Measurements from ENCODE around the gene STX1A. TPM values are rescaled to one million over a fixed set of nuclear protein-coding genes. Genes with fewer than 3 reads are reported as not detected.

The STX1A gene
- total RNA-seq: 10 to 100 TPM in 1 of 3 donors, 1 to 10 TPM in 2; 5.2 to 23.9 (median 6.1) TPM
- long read RNA-seq, donor 1, partial matches to known transcripts: 1 of 21 reads
- long read RNA-seq, donor 1, other reads (novel, unspliced or antisense): 15 of 21 reads
- long read RNA-seq, donor 2, partial matches to known transcripts: 0 of 1 reads
- long read RNA-seq, donor 2, other reads (novel, unspliced or antisense): 1 of 1 reads

DNA sequence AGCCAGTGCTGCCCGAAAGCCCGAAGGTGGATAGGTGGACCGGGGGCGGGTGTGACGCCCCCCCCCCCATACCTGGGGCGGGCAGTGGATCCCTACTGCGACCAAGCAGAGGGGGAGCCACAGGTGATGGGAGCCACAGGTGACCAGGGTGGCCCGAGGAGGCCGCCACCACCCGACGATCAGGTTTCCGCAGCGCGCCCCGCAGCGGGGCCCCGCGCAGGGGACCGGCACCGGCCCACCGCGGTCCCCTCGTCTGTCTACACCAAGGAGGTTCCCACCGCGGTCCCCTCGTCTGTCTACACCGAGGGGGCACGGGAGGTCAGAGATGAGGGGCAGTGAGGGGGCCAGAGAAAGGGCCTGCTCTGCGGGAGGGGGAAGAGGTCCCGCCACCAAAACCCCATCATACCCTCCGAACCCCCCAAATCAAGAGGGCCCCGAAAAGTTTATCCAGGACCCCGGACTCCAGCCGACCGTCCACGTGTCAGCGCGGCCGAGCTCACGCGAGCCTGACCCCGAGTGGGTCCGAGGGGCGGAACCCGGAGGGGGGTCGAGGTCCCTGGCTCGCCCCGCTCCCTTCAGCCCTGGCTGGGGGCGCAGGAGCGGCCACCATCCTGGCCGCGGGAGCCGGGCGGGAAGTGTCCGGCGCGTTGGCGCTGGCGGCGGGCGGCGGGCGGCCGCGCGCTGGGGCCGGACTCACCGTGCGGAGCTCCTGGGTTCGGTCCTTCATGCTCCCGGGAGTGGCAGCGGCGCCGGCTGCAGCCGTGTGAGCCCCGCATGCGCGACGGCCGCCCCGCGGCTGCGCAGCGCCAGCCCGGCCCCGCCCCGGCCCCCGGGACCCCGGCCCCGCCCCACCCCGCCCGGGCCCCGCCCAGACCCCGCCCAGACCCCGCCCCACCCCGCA is at the start of gene STX1A:
STX1A (minus strand) TSS at position 765 of the 901 bp plus-strand sequence; CDS start at position 727, 38 bp downstream.
- no peaks in the 10 kb centered on the region for H3K36me3 ChIP-seq (ENCODE audit: low read depth)
- DNase-seq: peak; percentile 71 to 82 (median 81)
- TF ChIP-seq, protein P1, sequence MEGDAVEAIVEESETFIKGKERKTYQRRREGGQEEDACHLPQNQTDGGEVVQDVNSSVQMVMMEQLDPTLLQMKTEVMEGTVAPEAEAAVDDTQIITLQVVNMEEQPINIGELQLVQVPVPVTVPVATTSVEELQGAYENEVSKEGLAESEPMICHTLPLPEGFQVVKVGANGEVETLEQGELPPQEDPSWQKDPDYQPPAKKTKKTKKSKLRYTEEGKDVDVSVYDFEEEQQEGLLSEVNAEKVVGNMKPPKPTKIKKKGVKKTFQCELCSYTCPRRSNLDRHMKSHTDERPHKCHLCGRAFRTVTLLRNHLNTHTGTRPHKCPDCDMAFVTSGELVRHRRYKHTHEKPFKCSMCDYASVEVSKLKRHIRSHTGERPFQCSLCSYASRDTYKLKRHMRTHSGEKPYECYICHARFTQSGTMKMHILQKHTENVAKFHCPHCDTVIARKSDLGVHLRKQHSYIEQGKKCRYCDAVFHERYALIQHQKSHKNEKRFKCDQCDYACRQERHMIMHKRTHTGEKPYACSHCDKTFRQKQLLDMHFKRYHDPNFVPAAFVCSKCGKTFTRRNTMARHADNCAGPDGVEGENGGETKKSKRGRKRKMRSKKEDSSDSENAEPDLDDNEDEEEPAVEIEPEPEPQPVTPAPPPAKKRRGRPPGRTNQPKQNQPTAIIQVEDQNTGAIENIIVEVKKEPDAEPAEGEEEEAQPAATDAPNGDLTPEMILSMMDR (IDR thresholded peaks at IDR 0.05): no peak
- H3K4me3 ChIP-seq: peak within 1 kb of the TSS; percentile 54
- intact Hi-C loops (cut with DNase I, micrococcal nuclease): no loop called here
- H3K4me1 ChIP-seq (ENCODE audit: low read depth): peaks cover 12% of the 10 kb centered on the region
- peak; percentile 89 for ATAC-seq
- no peaks in the 10 kb centered on the region for H3K9me3 ChIP-seq

DNA sequence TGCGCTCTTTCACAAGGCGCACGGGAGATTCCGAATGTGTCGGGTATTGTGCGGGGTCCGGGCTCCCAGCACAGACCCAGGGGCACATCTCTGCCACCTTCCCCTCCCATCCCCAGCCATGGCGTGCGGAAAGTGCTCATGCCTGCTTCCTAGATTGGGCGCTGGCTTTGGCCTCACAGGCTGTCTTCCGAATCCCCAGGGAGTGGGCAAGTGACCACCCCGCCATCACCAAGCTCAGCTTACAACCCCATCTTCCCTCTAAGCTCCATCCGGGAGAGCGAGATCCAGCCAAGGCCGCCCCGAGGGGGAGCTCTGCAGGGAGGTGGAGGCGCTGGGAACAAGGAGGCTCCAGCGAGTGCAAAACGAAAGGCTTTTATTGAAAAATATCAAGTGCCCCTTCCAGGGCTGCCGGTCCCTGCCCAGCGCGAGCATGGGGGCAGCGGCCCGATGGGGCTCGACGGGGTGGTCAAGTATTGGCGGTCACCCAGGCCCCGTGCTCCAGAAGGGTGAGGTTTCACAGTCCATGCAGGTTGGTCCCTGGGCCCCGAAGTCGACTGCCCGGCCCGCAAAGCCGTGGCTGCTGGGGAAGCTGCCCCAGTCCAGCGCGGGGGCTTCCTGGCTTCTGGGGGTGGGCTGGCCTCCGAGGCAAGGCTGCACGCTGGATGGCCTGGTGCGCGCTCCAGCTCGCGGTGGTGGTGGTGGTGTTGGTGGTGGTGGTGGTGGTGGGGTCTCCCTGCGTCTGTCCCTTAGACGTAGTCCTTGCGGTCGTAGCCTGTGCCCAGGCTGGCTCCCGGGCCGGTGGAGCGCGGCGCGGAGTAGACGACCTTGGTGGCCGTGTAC is 49.4 kb upstream of the STX1A start:
- intact Hi-C loops (cut with DNase I, micrococcal nuclease): no loop called here
- TF ChIP-seq, protein P1 (IDR thresholded peaks at IDR 0.05): no peak
- peak overlapping the region; percentile 70 for H3K4me3 ChIP-seq
- no peaks in the 10 kb centered on the region for H3K9me3 ChIP-seq
- H3K4me1 ChIP-seq (ENCODE audit: low read depth): peaks cover 7% of the 10 kb centered on the region
- DNase-seq (peak in 2 of 3 donors; percentile 55 to 57), ATAC-seq (no peak)
- no peaks in the 10 kb centered on the region for H3K36me3 ChIP-seq (ENCODE audit: low read depth)

DNA sequence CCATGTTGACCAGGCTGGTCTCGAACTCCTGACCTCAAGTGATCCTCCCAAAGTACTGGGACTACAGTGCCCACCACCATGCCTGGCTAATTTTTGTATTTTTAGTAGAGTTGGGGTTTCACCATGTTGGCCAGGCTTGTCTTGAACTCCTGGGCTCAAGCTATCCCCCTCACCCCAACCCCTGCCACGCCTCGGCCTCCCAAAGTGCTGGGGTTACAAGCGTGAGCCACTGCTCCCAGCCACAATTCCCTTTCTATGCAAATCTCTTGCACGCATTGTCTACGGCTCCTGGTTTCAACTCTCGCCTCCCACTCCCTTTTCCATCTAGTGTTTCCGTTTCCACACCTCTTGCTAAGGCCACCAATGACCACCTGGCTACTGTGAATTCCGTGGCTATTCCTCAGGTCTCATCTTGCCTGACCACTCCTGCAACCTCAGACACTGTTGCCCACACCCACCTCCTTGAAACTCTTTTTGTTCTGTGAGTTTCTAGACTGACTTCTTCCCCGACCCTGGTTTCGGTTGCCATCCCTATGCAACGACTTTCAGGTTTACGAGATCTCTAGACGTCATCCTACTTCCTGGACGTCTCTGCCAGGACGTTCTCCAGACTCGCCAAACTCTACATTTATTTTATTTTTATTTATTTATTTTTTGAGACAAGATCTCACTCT is 47.2 kb upstream of the STX1A start:
- TF ChIP-seq, protein P1 (IDR thresholded peaks at IDR 0.05): no peak
- no peaks in the 10 kb centered on the region for H3K4me1 ChIP-seq (ENCODE audit: low read depth)
- no peaks in the 10 kb centered on the region for H3K36me3 ChIP-seq (ENCODE audit: low read depth)
- intact Hi-C loops (cut with DNase I, micrococcal nuclease): no loop called here
- H3K9me3 ChIP-seq: no peaks in the 10 kb centered on the region
- ATAC-seq (peak; percentile 15), DNase-seq (peak in 2 of 3 donors; percentile 57 to 63)
- H3K4me3 ChIP-seq: no peak overlapping the region

DNA sequence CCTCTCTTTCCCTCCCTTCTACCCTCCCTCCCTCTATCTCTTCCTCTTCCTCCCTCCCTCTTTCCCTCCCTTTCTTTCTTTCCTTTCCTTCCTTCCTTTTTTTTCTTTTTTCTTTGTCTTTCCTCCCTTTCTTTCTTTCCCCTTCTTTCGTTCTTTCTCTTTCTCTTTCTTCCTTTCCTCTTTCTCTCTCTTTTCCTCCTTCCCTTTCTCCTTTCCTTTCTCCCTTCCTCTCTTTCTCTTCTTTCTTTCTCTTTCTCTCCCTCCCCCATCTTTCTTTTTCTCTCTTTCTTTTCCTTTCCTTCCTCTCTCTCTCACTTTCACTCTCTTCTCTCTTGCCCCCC is 43.2 kb upstream of the STX1A start:
- no peaks in the 10 kb centered on the region for H3K9me3 ChIP-seq
- TF ChIP-seq, protein P1 (IDR thresholded peaks at IDR 0.05): no peak
- no peaks in the 10 kb centered on the region for H3K36me3 ChIP-seq (ENCODE audit: low read depth)
- DNase-seq (no peak), ATAC-seq (no peak)
- peaks cover 18% of the 10 kb centered on the region for H3K4me1 ChIP-seq (ENCODE audit: low read depth)
- intact Hi-C loops (cut with DNase I, micrococcal nuclease): no loop called here
- H3K4me3 ChIP-seq: no peak overlapping the region
